SIG-M5 treated with dmso at 0.1 percent for 504 hours (cell line): Measurements from ENCODE around the gene TBC1D2B.
"Not testable (repeated sequence)": the region's sequence is repeated elsewhere in the genome, so short reads cannot be mapped to it uniquely, and the experiment has no call there.

Experiments used
- DNase-seq: peaks from one replicate; lab custom pipeline; 2025; ENCODE audit not compliant: unreplicated experiment; lab: John Stamatoyannopoulos, UW

The TBC1D2B gene

DNA sequence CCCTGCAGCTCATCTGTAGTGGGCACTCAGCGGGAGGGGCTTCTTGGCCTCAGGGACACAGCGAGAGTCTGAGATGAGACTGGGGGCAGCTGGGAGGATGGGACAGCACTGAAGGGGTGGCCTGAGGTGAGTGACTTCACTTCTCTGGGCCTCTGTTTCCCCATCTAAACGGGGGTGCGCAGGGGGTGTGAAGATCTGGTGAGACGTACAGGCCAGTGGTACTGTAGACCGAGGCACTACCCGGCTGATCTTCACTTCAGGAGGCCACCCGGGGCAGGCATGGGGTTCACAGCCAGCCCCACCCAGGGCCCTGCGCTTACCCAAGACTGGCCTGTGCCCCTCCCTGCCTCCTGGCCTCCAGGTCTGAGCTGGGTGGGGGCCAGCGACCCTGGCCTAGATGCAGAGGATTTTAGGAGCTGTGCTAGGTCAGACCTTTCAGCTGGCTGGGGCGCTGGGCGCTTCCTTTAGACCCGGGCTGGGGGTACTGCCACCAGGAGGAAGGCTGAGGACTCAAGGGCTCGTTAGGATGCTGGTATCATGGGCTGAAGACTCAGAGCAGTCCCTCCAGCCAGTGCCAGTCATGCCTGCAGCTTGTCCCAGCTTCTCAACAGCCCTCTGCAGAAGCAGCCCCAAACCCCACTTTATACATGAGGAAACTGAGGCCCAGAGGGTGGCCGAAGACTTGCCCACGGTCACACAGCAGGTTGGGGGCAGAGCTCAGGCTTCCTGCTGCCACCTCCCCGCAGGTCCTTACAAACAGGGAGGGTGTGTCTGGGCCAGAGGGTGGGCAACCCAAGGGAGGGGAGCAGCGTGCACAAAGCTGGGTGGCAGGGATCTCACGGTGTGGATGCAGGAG is 99.4 kb downstream of the TBC1D2B start:
- DNase-seq = not testable (repeated sequence)

DNA sequence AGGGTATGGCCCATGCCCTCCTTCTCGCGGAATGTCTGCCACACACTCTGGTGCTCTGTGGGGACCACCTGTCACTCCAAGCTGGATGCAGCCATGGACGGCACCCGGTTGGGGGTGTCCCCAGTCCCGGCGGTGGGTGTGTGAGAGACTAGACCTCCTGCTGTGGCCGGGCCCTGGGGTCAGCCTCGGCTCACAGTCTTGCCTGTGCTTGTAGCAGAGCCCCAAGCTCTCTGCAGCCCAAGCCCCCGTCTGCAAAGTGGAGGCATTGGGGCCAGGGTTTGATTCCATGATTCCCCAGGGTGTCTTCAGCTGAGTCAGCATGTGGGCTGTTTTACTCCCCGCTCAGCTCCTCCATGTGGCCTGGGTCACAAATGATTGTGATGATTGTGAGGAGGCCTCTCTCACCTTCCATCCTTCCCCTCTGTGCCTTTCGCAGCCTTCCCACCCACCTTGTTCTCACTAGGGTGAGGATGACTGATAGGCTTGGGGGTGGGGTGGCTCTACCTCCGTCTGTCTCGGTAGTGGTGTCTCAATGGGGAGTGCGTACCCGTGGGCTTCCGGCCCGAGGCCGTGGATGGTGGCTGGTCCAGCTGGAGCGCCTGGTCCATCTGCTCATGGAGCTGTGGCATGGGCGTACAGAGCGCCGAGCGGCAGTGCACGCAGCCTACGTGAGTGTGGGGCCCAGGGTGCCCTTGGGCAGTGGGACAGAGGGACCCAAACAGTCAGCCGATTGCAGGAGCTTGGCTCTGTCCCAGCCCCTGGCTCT is 100.6 kb downstream of the TBC1D2B start:
- DNase-seq = not testable (repeated sequence)

DNA sequence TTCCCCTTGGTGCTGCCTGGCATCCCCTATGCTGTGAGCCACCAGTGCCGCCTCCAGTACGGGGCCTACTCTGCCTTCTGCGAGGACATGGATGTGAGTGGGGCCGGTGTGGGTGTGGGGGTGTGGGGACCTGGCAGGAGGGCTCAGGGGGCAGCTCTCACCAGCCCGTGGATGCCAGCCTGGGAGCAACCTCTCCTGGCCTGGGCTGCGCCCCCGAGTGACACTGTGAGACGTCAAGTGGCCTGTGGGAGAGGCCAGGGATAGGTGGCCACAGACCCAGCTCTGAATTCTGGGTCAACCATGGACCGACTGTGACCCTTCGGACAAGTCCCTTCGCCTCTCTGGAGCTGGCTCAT is 101.4 kb downstream of the TBC1D2B start:
- not testable (repeated sequence) for DNase-seq

DNA sequence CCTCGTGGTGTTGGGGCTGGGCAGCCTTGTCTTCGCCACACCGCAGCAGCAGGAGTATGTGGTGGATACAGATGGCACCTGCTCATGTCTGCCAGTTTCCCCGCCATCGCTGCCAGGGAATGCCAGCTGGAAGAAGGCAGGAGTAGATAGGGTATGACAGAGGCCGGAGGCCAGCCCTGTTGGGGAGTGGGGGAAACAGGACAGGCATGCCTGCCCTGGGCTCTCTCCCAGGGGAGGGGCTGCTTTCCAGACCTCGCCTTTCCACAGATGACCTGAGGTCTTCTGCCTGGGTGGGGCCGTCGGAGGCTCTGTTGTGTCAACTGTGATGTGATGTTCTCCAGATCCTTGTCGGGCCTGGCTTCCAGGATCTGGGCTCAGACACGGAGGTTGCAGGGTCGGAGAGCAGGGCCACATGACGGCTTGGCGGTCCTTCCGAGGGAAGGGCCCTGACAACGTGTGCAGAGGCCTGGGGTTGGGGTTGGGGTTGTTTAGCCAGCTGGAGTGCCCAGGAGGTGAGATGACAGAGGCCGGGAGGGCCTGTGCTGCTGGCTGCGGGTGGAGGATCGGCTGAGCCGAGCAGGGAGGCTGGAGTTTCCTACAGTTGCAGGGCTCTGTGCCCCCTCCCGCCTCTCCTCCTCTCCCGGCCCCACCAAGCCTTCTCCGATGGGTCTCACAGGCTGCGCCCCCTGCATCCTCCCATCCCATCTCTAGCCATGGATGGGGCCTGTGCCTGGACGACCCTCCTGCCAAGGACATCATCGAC is 102.0 kb downstream of the TBC1D2B start:
- DNase-seq = no peak

DNA sequence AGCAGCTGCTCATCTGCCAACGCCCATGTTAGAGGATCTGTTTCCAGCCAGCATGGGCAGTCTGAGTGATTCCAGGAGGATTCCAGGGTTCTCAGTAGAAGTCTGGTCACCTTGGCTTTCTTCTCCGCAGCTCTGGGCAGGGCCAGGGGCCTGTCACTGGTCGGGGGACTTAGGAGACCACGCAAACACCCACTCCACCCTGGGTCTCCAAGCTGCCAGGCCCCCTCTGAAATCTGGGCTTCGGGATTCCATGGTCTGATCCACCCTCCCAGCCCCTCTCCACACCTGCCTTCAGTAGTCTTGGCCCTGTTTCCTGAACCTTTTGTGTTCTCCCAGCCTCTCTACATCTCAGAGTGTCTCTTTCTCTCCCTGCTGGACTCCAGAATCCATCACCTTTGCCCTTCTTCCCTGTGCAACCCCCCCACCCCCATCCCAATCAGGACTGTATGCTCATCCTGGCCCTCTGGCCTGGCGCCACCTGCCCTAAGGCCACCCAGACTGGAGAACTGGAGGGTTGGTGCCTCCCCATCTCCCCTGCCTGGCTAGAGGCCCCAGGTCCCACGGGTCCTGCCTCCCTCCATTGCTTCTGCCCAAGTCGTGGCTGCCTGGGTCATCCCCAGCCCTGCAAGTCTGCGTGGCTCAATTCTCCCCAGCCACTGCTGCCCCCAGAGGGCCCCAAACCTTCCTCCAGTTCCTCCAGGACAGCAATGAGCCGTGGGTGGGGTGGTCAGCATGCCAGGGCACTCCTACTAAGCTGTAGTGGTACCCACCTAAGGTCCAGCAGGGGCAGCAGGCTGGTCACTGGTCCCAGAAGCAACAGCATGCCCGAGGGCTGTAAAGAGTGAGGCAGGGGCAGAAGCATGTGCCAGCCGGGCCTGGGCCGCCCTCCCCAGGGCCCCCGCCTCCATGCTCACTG is 102.8 kb downstream of the TBC1D2B start:
- no peak for DNase-seq

GRCh38 chr15:77974098-77974414 is 103.5 kb downstream of the TBC1D2B start:
- DNase-seq = no peak

GRCh38 chr15:77973273-77974097 is 104.0 kb downstream of the TBC1D2B start:
- DNase-seq = not testable (repeated sequence)

GRCh38 chr15:77972706-77973105 is 104.8 kb downstream of the TBC1D2B start:
- DNase-seq = not testable (repeated sequence)

GRCh38 chr15:77971875-77972274 is 105.6 kb downstream of the TBC1D2B start:
- not testable (repeated sequence) for DNase-seq

- not testable (repeated sequence) for DNase-seq
These were observed 106.6 kb downstream of the TBC1D2B start for GRCh38 chr15:77970813-77971360.

DNA sequence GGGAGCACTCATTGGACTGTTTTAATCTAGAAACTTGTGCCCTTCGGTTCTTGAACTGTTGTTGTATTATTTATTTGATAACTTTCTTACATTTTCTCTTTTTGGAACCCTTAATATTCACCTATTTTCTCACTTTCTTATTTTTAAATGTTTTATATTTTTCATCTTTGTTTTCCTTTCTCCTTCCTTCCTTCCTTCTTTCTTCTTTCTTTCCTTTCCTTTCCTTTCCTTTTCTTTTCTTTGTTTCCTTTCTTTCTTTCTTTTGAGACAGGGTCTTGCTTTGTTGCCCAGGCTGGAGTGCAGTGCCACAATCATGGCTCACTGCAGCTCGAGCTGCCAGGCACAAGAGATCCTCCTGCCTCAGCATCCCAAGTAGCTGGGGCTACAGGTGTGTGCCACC is 108.5 kb downstream of the TBC1D2B start:
- DNase-seq = no peak

DNA sequence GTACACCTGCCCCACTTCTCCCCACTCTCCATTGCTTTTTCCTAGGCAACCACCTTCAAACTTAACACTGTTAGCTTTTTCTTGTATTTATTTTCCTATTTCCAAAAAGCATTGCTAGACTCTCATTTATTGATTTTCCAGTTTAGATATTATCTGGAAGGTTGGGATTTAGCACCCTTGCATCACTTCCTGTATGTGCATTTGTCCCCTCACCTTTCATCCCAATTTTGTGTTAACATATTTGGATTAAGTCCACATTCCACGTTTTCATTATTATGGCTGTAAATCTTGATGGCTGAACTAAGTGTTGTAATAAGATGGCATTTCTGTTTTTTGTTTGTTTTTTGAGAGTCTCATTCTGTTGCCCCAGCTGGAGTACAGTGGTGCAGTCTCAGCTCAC is 109.7 kb downstream of the TBC1D2B start:
- no peak for DNase-seq

GRCh38 chr15:77967235-77967615 is 110.3 kb downstream of the TBC1D2B start:
- not testable (repeated sequence) for DNase-seq

- peak; percentile 62 for DNase-seq
These were observed 110.8 kb downstream of the TBC1D2B start for GRCh38 chr15:77966540-77967234.

GRCh38 chr15:77964193-77964592 is 113.3 kb downstream of the TBC1D2B start:
- DNase-seq = peak; percentile 26

GRCh38 chr15:77959432-77959879 is 118.1 kb downstream of the TBC1D2B start:
- DNase-seq = peak; percentile 44

DNA sequence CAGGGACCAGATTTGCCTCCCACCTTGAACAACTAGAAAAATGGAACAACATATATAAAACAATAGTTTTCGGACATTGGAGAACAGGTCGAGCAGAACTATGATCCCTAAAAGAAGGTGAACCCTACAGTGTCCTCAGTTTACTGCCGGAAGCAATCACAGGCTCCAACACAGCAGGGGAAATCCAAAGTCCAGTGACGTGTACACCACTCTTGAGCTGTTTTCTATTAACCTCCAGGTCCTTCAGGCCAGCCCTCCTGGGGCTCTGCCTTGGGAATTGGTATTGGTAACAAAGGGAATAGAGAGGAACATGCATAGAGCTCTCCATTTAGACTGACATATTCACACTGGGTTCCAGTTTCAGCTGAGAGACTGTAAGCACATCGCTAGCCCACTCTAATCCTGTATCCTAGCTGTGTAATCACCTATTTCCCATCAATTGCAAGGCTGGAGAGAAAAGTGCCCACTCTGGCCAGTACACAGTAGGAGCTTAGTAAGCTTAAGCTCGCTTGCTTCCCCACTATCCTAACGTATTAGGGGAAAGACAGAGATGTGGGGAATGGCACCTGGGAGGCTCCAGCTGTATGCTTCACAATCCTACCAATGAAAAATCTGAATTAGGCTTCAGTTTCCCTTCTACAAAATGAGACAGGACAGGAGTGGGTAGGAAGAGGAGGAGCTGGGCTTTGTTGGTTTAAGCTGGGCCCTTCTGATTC is 118.6 kb downstream of the TBC1D2B start:
- not testable (repeated sequence) for DNase-seq

DNA sequence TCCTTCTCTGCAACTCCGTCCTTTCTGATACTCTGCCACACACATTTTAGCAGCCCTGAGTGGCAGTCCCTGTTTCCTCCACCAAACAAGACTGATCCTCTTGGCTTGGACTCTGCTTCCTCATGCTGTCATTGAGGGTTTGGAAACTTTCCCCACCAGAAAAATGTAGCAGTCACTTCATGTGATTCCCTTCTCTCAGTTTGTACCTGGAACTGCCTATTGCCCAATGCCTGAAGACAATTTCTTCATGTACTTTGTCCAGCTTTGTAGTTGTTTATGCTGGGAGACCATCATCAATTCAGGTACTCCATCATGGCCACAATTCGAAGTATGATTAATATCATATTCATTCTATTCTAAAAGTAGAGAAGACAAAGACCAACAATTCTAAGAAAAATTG is 119.5 kb downstream of the TBC1D2B start:
- DNase-seq = not testable (repeated sequence)
